ENCODE data around the gene PSMF1.
"Not testable (repeated sequence)": the region's sequence is repeated elsewhere in the genome, so short reads cannot be mapped to it uniquely, and the experiment has no call there.

The PSMF1 gene

GRCh38 chr20:1125277-1125676 is 6.9 kb downstream of the PSMF1 start:
- H3K4me3 ChIP-seq (ENCODE audit: low read length), result no peak overlapping the region
- H3K9ac ChIP-seq (ENCODE audit: low read length), result no peak overlapping the region
- H3K36me3 ChIP-seq (ENCODE audit: control insufficient read depth, insufficient read depth, low read length), result peaks cover 13% of the 10 kb centered on the region
- H3K4me1 ChIP-seq (ENCODE audit: control insufficient read depth, insufficient read depth, low read length), result peaks cover 25% of the 10 kb centered on the region
- H3K27me3 ChIP-seq (ENCODE audit: control insufficient read depth, insufficient read depth, low read length), result no peaks in the 10 kb centered on the region
- no peaks in the 10 kb centered on the region for H3K9me3 ChIP-seq (ENCODE audit: control insufficient read depth, low read length)

GRCh38 chr20:1127840-1128239 is 9.4 kb downstream of the PSMF1 start:
- peaks cover 3% of the 10 kb centered on the region for H3K4me1 ChIP-seq (ENCODE audit: control insufficient read depth, insufficient read depth, low read length)

GRCh38 chr20:1130058-1130694 is 11.8 kb downstream of the PSMF1 start:
- Histone ChIP-seq H3K27me3 (ENCODE audit: control insufficient read depth, insufficient read depth, low read length) (no peaks in the 10 kb centered on the region), H3K9me3 (ENCODE audit: control insufficient read depth, low read length) (no peaks in the 10 kb centered on the region), H3K4me1 (ENCODE audit: control insufficient read depth, insufficient read depth, low read length) (no peaks in the 10 kb centered on the region), H3K9ac (ENCODE audit: low read length) (no peak overlapping the region), H3K4me3 (ENCODE audit: low read length) (no peak overlapping the region), H3K36me3 (ENCODE audit: control insufficient read depth, insufficient read depth, low read length) (peaks cover 21% of the 10 kb centered on the region)

More at GRCh38 chr20:1127840-1128239, 9.4 kb downstream of the PSMF1 start:
- no peak overlapping the region for H3K4me3 ChIP-seq (ENCODE audit: low read length)
- H3K9ac ChIP-seq (ENCODE audit: low read length), result no peak overlapping the region
- no peaks in the 10 kb centered on the region for H3K27me3 ChIP-seq (ENCODE audit: control insufficient read depth, insufficient read depth, low read length)
- H3K9me3 ChIP-seq (ENCODE audit: control insufficient read depth, low read length), result no peaks in the 10 kb centered on the region
- H3K36me3 ChIP-seq (ENCODE audit: control insufficient read depth, insufficient read depth, low read length), result peaks cover 18% of the 10 kb centered on the region

GRCh38 chr20:1130847-1131246 is 12.4 kb downstream of the PSMF1 start:
- no peaks in the 10 kb centered on the region for H3K27me3 ChIP-seq (ENCODE audit: control insufficient read depth, insufficient read depth, low read length)
- no peak overlapping the region for H3K4me3 ChIP-seq (ENCODE audit: low read length)
- H3K4me1 ChIP-seq (ENCODE audit: control insufficient read depth, insufficient read depth, low read length), result no peaks in the 10 kb centered on the region
- H3K9me3 ChIP-seq (ENCODE audit: control insufficient read depth, low read length), result no peaks in the 10 kb centered on the region
- no peak overlapping the region for H3K9ac ChIP-seq (ENCODE audit: low read length)
- H3K36me3 ChIP-seq (ENCODE audit: control insufficient read depth, insufficient read depth, low read length), result peaks cover 28% of the 10 kb centered on the region

- H3K36me3 ChIP-seq (ENCODE audit: control insufficient read depth, insufficient read depth, low read length), result peaks cover 28% of the 10 kb centered on the region
- no peaks in the 10 kb centered on the region for H3K27me3 ChIP-seq (ENCODE audit: control insufficient read depth, insufficient read depth, low read length)
- H3K9ac ChIP-seq (ENCODE audit: low read length), result no peak overlapping the region
- no peak overlapping the region for H3K4me3 ChIP-seq (ENCODE audit: low read length)
- no peaks in the 10 kb centered on the region for H3K4me1 ChIP-seq (ENCODE audit: control insufficient read depth, insufficient read depth, low read length)
- H3K9me3 ChIP-seq (ENCODE audit: control insufficient read depth, low read length), result no peaks in the 10 kb centered on the region
Observed at GRCh38 chr20:1131354-1131753, 13.0 kb downstream of the PSMF1 start.

- Histone ChIP-seq H3K4me3 (ENCODE audit: low read length) (no peak overlapping the region), H3K9me3 (ENCODE audit: control insufficient read depth, low read length) (no peaks in the 10 kb centered on the region), H3K36me3 (ENCODE audit: control insufficient read depth, insufficient read depth, low read length) (peaks cover 19% of the 10 kb centered on the region), H3K9ac (ENCODE audit: low read length) (no peak overlapping the region), H3K4me1 (ENCODE audit: control insufficient read depth, insufficient read depth, low read length) (no peaks in the 10 kb centered on the region), H3K27me3 (ENCODE audit: control insufficient read depth, insufficient read depth, low read length) (no peaks in the 10 kb centered on the region)
Observed at GRCh38 chr20:1134355-1134754, 16.0 kb downstream of the PSMF1 start.

GRCh38 chr20:1134836-1135235 is 16.4 kb downstream of the PSMF1 start:
- no peak overlapping the region for H3K4me3 ChIP-seq (ENCODE audit: low read length)
- peaks cover 16% of the 10 kb centered on the region for H3K36me3 ChIP-seq (ENCODE audit: control insufficient read depth, insufficient read depth, low read length)
- no peaks in the 10 kb centered on the region for H3K27me3 ChIP-seq (ENCODE audit: control insufficient read depth, insufficient read depth, low read length)
- no peaks in the 10 kb centered on the region for H3K4me1 ChIP-seq (ENCODE audit: control insufficient read depth, insufficient read depth, low read length)
- no peaks in the 10 kb centered on the region for H3K9me3 ChIP-seq (ENCODE audit: control insufficient read depth, low read length)
- no peak overlapping the region for H3K9ac ChIP-seq (ENCODE audit: low read length)

GRCh38 chr20:1137236-1137635 is 18.8 kb downstream of the PSMF1 start:
- no peaks in the 10 kb centered on the region for H3K9me3 ChIP-seq (ENCODE audit: control insufficient read depth, low read length)
- no peaks in the 10 kb centered on the region for H3K27me3 ChIP-seq (ENCODE audit: control insufficient read depth, insufficient read depth, low read length)
- H3K36me3 ChIP-seq (ENCODE audit: control insufficient read depth, insufficient read depth, low read length), result peaks cover 10% of the 10 kb centered on the region
- H3K4me3 ChIP-seq (ENCODE audit: low read length), result no peak overlapping the region
- H3K4me1 ChIP-seq (ENCODE audit: control insufficient read depth, insufficient read depth, low read length), result no peaks in the 10 kb centered on the region
- H3K9ac ChIP-seq (ENCODE audit: low read length), result no peak overlapping the region

GRCh38 chr20:1144401-1145172 is 26.2 kb downstream of the PSMF1 start:
- no peaks in the 10 kb centered on the region for H3K27me3 ChIP-seq (ENCODE audit: control insufficient read depth, insufficient read depth, low read length)
- H3K4me3 ChIP-seq (ENCODE audit: low read length), result no peak overlapping the region
- H3K9me3 ChIP-seq (ENCODE audit: control insufficient read depth, low read length), result no peaks in the 10 kb centered on the region
- H3K9ac ChIP-seq (ENCODE audit: low read length), result no peak overlapping the region
- H3K4me1 ChIP-seq (ENCODE audit: control insufficient read depth, insufficient read depth, low read length), result no peaks in the 10 kb centered on the region
- no peaks in the 10 kb centered on the region for H3K36me3 ChIP-seq (ENCODE audit: control insufficient read depth, insufficient read depth, low read length)

- H3K27me3 ChIP-seq (ENCODE audit: control insufficient read depth, insufficient read depth, low read length), result no peaks in the 10 kb centered on the region
- H3K4me1 ChIP-seq (ENCODE audit: control insufficient read depth, insufficient read depth, low read length), result no peaks in the 10 kb centered on the region
- H3K9ac ChIP-seq (ENCODE audit: low read length), result no peak overlapping the region
- no peaks in the 10 kb centered on the region for H3K9me3 ChIP-seq (ENCODE audit: control insufficient read depth, low read length)
- H3K36me3 ChIP-seq (ENCODE audit: control insufficient read depth, insufficient read depth, low read length), result no peaks in the 10 kb centered on the region
- no peak overlapping the region for H3K4me3 ChIP-seq (ENCODE audit: low read length)
Observed at GRCh38 chr20:1146957-1147356, 28.6 kb downstream of the PSMF1 start.

- not testable (repeated sequence) for H3K27me3 ChIP-seq (ENCODE audit: control insufficient read depth, insufficient read depth, low read length); H3K4me1 ChIP-seq (ENCODE audit: control insufficient read depth, insufficient read depth, low read length); H3K4me3 ChIP-seq (ENCODE audit: low read length); H3K9me3 ChIP-seq (ENCODE audit: control insufficient read depth, low read length); H3K36me3 ChIP-seq (ENCODE audit: control insufficient read depth, insufficient read depth, low read length); H3K9ac ChIP-seq (ENCODE audit: low read length)
Observed at GRCh38 chr20:1149812-1150211, 31.4 kb downstream of the PSMF1 start.

GRCh38 chr20:1150218-1150617 is 31.8 kb downstream of the PSMF1 start:
- no peaks in the 10 kb centered on the region for H3K9me3 ChIP-seq (ENCODE audit: control insufficient read depth, low read length)
- no peaks in the 10 kb centered on the region for H3K4me1 ChIP-seq (ENCODE audit: control insufficient read depth, insufficient read depth, low read length)
- H3K9ac ChIP-seq (ENCODE audit: low read length), result no peak overlapping the region
- no peak overlapping the region for H3K4me3 ChIP-seq (ENCODE audit: low read length)
- H3K27me3 ChIP-seq (ENCODE audit: control insufficient read depth, insufficient read depth, low read length), result no peaks in the 10 kb centered on the region
- no peaks in the 10 kb centered on the region for H3K36me3 ChIP-seq (ENCODE audit: control insufficient read depth, insufficient read depth, low read length)

Data from mucosa of stomach (tissue), 1 donor.